IMR-90 (cell line): ENCODE data around the gene BET1L. TPM values are rescaled to one million over a fixed set of nuclear protein-coding genes. Genes with fewer than 3 reads are reported as not detected.
A peak's percentile ranks its signal among the peaks of the same experiment; 100 is the strongest.

Experiments
- ATAC-seq: fragments of 200-7000 bp; cut with Tn5 transposase; 2 replicates; pipeline ENCODE4 v1.9.1; 2020; ENCODE audit warnings: low read depth, mild to moderate bottlenecking, moderate library complexity
- BruUV-seq: library from RNA; stranded (reverse); fragments of 400-500 nt; replicated peaks from 2 replicates; lab custom pipeline; 2021; lab: Mats Ljungman, UMichigan
- CTCF ChIA-PET: fragments of 300-600 bp; formaldehyde crosslinking; extraction: SDS; loops from one replicate; lab custom pipeline; 2021; ENCODE audit warnings: antibody characterized with exemption; lab: Yijun Ruan, JAX
- POLR2A ChIA-PET: fragments of 300-600 bp; sonication (Branson Sonifier 250); formaldehyde crosslinking; loops from one replicate; lab custom pipeline; 2022; ENCODE audit warnings: antibody characterized with exemption; ENCODE audit not compliant: unreplicated experiment; lab: Charles Lee
- DNase-seq: peaks from one replicate; pipeline ENCODE4 v3.0.0; 2013
- H2AFZ ChIP-seq: replicated peaks from 2 replicates; pipeline ENCODE3; 2013; ENCODE audit warnings: low read length, mild to moderate bottlenecking; ENCODE audit not compliant: poor library complexity
- H2AK5ac ChIP-seq: 2 replicates; pipeline ENCODE4 v1.6.1; 2013; ENCODE audit warnings: low read depth, low read length, inconsistent platforms
- H2AK9ac ChIP-seq: replicated peaks from 2 replicates; pipeline ENCODE3; 2013; ENCODE audit warnings: mild to moderate bottlenecking, low read depth, low read length, moderate library complexity; ENCODE audit not compliant: poor library complexity
- H2BK120ac ChIP-seq: 2 replicates; pipeline ENCODE4 v1.6.1; 2013; ENCODE audit warnings: low read depth, low read length, inconsistent platforms
- H2BK15ac ChIP-seq: 3 replicates; pipeline ENCODE4 v1.6.1; 2013; ENCODE audit warnings: low read depth, low read length, inconsistent platforms
- H2BK20ac ChIP-seq: 2 replicates; pipeline ENCODE4 v1.6.1; 2013; ENCODE audit warnings: low read depth, mild to moderate bottlenecking, inconsistent platforms, low read length, moderate library complexity
- H2BK5ac ChIP-seq: 2 replicates; pipeline ENCODE4 v1.6.1; 2013; ENCODE audit warnings: mild to moderate bottlenecking, low read depth, low read length, inconsistent platforms; ENCODE audit not compliant: poor library complexity, severe bottlenecking
- H3K14ac ChIP-seq: replicated peaks from 2 replicates; pipeline ENCODE4 v1.6.1; 2013; ENCODE audit warnings: low read depth, low read length, inconsistent platforms
- H3K18ac ChIP-seq: 2 replicates; pipeline ENCODE4 v1.6.1; 2013; ENCODE audit warnings: low read depth, low read length, control low read depth
- H3K23ac ChIP-seq: 2 replicates; pipeline ENCODE4 v1.6.1; 2013; ENCODE audit warnings: low read depth, low read length, inconsistent platforms
- H3K27ac ChIP-seq: 2 replicates; pipeline ENCODE4 v1.5.1; 2013; ENCODE audit warnings: mild to moderate bottlenecking, control low read depth, low read length; ENCODE audit not compliant: insufficient read depth
- H3K27me3 ChIP-seq: 2 replicates; pipeline ENCODE4 v1.6.1; 2013; ENCODE audit warnings: low read length; ENCODE audit not compliant: control insufficient read depth, insufficient read depth
- H3K36me3 ChIP-seq: 2 replicates; pipeline ENCODE4 v1.6.1; 2013; ENCODE audit warnings: low read length, mixed read lengths; ENCODE audit not compliant: control insufficient read depth, insufficient read depth
- H3K4ac ChIP-seq: 2 replicates; pipeline ENCODE4 v1.6.1; 2013; ENCODE audit warnings: low read depth, low read length, inconsistent platforms
- H3K4me1 ChIP-seq: 2 replicates; pipeline ENCODE4 v1.6.1; 2013; ENCODE audit warnings: low read length, mixed read lengths; ENCODE audit not compliant: control insufficient read depth, insufficient read depth
- H3K4me2 ChIP-seq: 2 replicates; pipeline ENCODE4 v1.6.1; 2013; ENCODE audit warnings: low read depth, mild to moderate bottlenecking, control low read depth, low read length, moderate library complexity
- H3K4me3 ChIP-seq: 2 replicates; pipeline ENCODE4 v1.5.1; 2013; ENCODE audit warnings: low read depth, mild to moderate bottlenecking, control low read depth, low read length, moderate library complexity; ENCODE audit not compliant: insufficient read depth
- H3K56ac ChIP-seq: 2 replicates; pipeline ENCODE4 v1.6.1; 2013; ENCODE audit warnings: low read length, inconsistent platforms; ENCODE audit not compliant: insufficient read depth; ENCODE audit errors: extremely low read depth
- H3K79me1 ChIP-seq, 2 experiments: 2 replicates each; pipeline ENCODE4 v1.6.1; 2013; ENCODE audit warnings: low read length in 2 of 2, inconsistent platforms in 1 of 2, low read depth in 1 of 2
- H3K9ac ChIP-seq: 2 replicates; pipeline ENCODE4 v1.6.1; 2013; ENCODE audit warnings: low read depth, low read length, control low read depth
- H3K9me1 ChIP-seq: 2 replicates; pipeline ENCODE4 v1.6.1; 2013; ENCODE audit warnings: low read length, inconsistent platforms; ENCODE audit not compliant: insufficient read depth
- H3K9me3 ChIP-seq: 2 replicates; pipeline ENCODE4 v1.6.1; 2013; ENCODE audit warnings: low read length; ENCODE audit not compliant: control insufficient read depth, insufficient read depth
- H4K20me1 ChIP-seq: 2 replicates; pipeline ENCODE4 v1.6.1; 2013; ENCODE audit warnings: low read length, inconsistent platforms; ENCODE audit not compliant: insufficient read depth
- H4K5ac ChIP-seq: 2 replicates; pipeline ENCODE4 v1.6.1; 2013; ENCODE audit warnings: mild to moderate bottlenecking, low read depth, low read length, control low read depth
- H4K8ac ChIP-seq, 2 experiments: 2 replicates each; pipeline ENCODE4 v1.6.1; 2013; ENCODE audit warnings: low read depth in 2 of 2, low read length in 2 of 2, control low read depth in 1 of 2, inconsistent platforms in 1 of 2
- H4K91ac ChIP-seq: 2 replicates; pipeline ENCODE4 v1.6.1; 2013; ENCODE audit warnings: low read depth, low read length, inconsistent platforms; ENCODE audit not compliant: insufficient read depth
- BHLHE40 ChIP-seq: fragments of 150-350 bp; IDR thresholded peaks from 2 replicates; pipeline ENCODE4 v1.6.1; 2016; ENCODE audit warnings: mild to moderate bottlenecking, low read depth, low read length
- CEBPB ChIP-seq: IDR thresholded peaks from 2 replicates; pipeline ENCODE4 v1.6.1; 2012; ENCODE audit warnings: low read depth, low read length, improper control_type of control experiment
- CHD1 ChIP-seq: IDR thresholded peaks from 2 replicates; pipeline ENCODE4 v1.6.1; 2012; ENCODE audit warnings: low read depth, low read length, improper control_type of control experiment
- ELK1 ChIP-seq: fragments of 150-350 bp; IDR thresholded peaks from 2 replicates; pipeline ENCODE4 v1.6.1; 2016; ENCODE audit warnings: low read depth, mild to moderate bottlenecking, low read length, moderate library complexity, borderline replicate concordance
- FOS ChIP-seq: fragments of 150-350 bp; IDR thresholded peaks from 2 replicates; pipeline ENCODE4 v1.6.1; 2016; ENCODE audit warnings: low read depth, low read length
- MAFK ChIP-seq: IDR thresholded peaks from 2 replicates; pipeline ENCODE4 v1.6.1; 2012; ENCODE audit warnings: low read depth, low read length, improper control_type of control experiment
- MAZ ChIP-seq: IDR thresholded peaks from 2 replicates; pipeline ENCODE4 v1.6.1; 2012; ENCODE audit warnings: low read depth, mild to moderate bottlenecking, low read length, improper control_type of control experiment, moderate library complexity, borderline replicate concordance
- MXI1 ChIP-seq: IDR thresholded peaks from 2 replicates; pipeline ENCODE4 v1.6.1; 2012; ENCODE audit warnings: low read depth, mild to moderate bottlenecking, low read length, moderate library complexity, borderline replicate concordance
- NFE2L2 ChIP-seq: fragments of 150-350 bp; IDR thresholded peaks from 2 replicates; pipeline ENCODE4 v1.6.1; 2016; ENCODE audit warnings: low read depth, mild to moderate bottlenecking, low read length
- RAD21 ChIP-seq: IDR thresholded peaks from 2 replicates; pipeline ENCODE4 v1.6.1; 2012; ENCODE audit warnings: low read length, improper control_type of control experiment
- RCOR1 ChIP-seq: IDR thresholded peaks from 2 replicates; pipeline ENCODE4 v1.6.1; 2012; ENCODE audit warnings: mild to moderate bottlenecking, low read length, improper control_type of control experiment; ENCODE audit not compliant: insufficient replicate concordance
- SMC3 ChIP-seq: fragments of 150-350 bp; IDR thresholded peaks from 2 replicates; pipeline ENCODE4 v1.6.1; 2016; ENCODE audit warnings: low read depth, mild to moderate bottlenecking, antibody characterized with exemption, low read length, moderate library complexity
- USF2 ChIP-seq: fragments of 150-350 bp; IDR thresholded peaks from 2 replicates; pipeline ENCODE4 v1.6.1; 2017; ENCODE audit warnings: mild to moderate bottlenecking, antibody characterized with exemption, low read length, low read depth
- WGBS, 2 experiments: methylation state at CpG; one replicate each; pipeline versions ENCODE4 v1.1.5 to v1.1.7; 2013; ENCODE audit warnings: missing lambda C conversion rate in 2 of 2; ENCODE audit not compliant: insufficient read length in 1 of 2; ENCODE audit errors: extremely low coverage in 2 of 2; 5-methylcytosine and 5-hydroxymethylcytosine counted together
- dilution Hi-C: fragments of 300-500 bp; cut with HindIII; formaldehyde crosslinking; loops from one replicate; pipeline ENCODE4 v1.14.3; 2018; ENCODE audit warnings: low sequenced_read_pairs; ENCODE audit not compliant: unreplicated experiment
- in situ Hi-C: fragments of 300-500 bp; cut with MboI; formaldehyde crosslinking; loops from 3 replicates; pipeline ENCODE4 v1.14.3; 2019; ENCODE audit warnings: low sequenced_read_pairs, inconsistent platforms, mixed read lengths
- intact Hi-C: fragments of 100-400 bp; cut with micrococcal nuclease; formaldehyde crosslinking; loops from 2 replicates; pipeline ENCODE4 v1.10.0; 2022
- polyA plus RNA-seq, 3 experiments: library from polyadenylated mRNA; depleted of rRNA; stranded (reverse); fragments of >200 nt; gene quantifications; 2 replicates each; pipeline ENCODE4 v1.2.3, GENCODE V29; 2012; ENCODE audit warnings: low replicate concordance in 1 of 3
- total RNA-seq: library from RNA; depleted of rRNA; stranded (reverse); fragments of >200 nt; gene quantifications from 2 replicates; pipeline ENCODE4 v1.2.3, GENCODE V29; 2012
- TF ChIP-seq, protein P1 (sequence below): conservative IDR thresholded peaks from 2 replicates; pipeline ENCODE4 v1.5.1; 2012; ENCODE audit warnings: mild to moderate bottlenecking, low read depth, low read length, improper control_type of control experiment

Gene BET1L
- total and polyA plus RNA-seq, 2 of the 4 experiments (the other 2 are of a cell fraction) = 10.8 to 90.7 TPM

DNA sequence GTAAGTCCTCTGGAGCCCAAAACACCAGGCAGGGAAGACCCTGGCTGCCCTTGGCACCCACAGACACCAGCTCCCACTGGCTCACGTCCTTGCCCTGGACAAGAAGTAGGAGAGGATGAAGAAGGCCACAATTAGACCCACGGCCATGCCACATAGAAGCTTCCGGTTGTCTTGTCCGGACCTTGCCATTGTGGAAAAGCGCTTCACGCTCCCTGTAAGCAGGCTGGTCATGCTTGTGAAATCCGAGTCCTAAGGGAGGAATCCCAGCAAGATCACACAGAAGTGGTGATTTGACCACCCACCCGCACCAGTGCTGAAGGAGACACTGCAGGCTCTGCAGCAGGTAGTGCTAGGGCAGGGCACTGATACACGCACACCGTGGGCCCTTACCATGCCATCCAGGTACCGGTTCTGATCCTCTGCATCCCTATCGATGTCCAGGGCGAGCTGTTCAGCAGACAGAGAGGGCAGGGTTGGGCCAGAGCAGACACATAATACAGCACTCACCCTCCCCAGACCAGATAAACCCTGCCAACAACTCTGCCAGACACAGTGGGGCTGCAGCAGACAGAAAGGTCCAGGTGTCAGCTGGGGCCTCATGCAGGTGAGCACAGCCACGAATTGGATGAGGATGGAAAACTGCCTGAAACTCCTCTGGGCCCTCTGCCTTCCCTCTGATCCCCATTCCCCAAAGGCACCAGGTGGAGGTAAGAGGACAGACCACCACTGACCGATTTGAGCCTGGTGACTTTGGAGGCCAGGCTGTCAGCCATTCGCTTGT is 1.8 kb downstream of the BET1L start:
- H2BK120ac ChIP-seq = no peak overlapping the region
- 0 out of 2 replicates have a peak overlapping the region, but pooled peaks have one; percentile 23 for H3K23ac ChIP-seq
- no peak overlapping the region for H2BK20ac ChIP-seq
- WGBS, 2 experiments = 94% methylated on average over 8 of the region's 16 CpGs; no CpG with 5 or more reads in 1 of the 2 experiments
- peaks cover 51% of the 10 kb centered on the region for H3K36me3 ChIP-seq
- ATAC-seq (no peak), DNase-seq (no peak)
- no peak overlapping the region for H3K56ac ChIP-seq
- dilution Hi-C loops (no loop called here), in situ Hi-C loops (no loop called here), intact Hi-C loops (loop anchor here (2.0 to 5.0 kb wide), 4 partner anchors 102 to 312 kb away; partner anchors contain the start of gene IFITM2)
- peak overlapping the region; percentile 95 for H3K9ac ChIP-seq
- no peak overlapping the region for H4K8ac ChIP-seq
- H3K18ac ChIP-seq = no peak overlapping the region
- H2AK5ac ChIP-seq = no peak overlapping the region; the same call in 1 of the 2 replicates
- no peak overlapping the region for H3K4ac ChIP-seq
- peak overlapping the region; percentile 94 for H3K4me2 ChIP-seq
- no peak overlapping the region for H4K91ac ChIP-seq
- POLR2A ChIA-PET = no interaction called here
- H4K20me1 ChIP-seq = peaks cover 82% of the 10 kb centered on the region
- H4K5ac ChIP-seq = no peak overlapping the region
- no peak overlapping the region for H2BK5ac ChIP-seq
- TF ChIP-seq NFE2L2 (no peak), FOS (no peak), USF2 (no peak), RAD21 (no peak), ELK1 (no peak), CHD1 (no peak), MXI1 (no peak), MAFK (no peak), CEBPB (no peak), SMC3 (no peak), BHLHE40 (no peak), RCOR1 (no peak), MAZ (no peak)
- TF ChIP-seq, protein P1, sequence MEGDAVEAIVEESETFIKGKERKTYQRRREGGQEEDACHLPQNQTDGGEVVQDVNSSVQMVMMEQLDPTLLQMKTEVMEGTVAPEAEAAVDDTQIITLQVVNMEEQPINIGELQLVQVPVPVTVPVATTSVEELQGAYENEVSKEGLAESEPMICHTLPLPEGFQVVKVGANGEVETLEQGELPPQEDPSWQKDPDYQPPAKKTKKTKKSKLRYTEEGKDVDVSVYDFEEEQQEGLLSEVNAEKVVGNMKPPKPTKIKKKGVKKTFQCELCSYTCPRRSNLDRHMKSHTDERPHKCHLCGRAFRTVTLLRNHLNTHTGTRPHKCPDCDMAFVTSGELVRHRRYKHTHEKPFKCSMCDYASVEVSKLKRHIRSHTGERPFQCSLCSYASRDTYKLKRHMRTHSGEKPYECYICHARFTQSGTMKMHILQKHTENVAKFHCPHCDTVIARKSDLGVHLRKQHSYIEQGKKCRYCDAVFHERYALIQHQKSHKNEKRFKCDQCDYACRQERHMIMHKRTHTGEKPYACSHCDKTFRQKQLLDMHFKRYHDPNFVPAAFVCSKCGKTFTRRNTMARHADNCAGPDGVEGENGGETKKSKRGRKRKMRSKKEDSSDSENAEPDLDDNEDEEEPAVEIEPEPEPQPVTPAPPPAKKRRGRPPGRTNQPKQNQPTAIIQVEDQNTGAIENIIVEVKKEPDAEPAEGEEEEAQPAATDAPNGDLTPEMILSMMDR = no peak
- no peak overlapping the region for H2AFZ ChIP-seq
- peaks cover 34 to 86% of the 10 kb centered on the region in 2 experiments; a peak in 3 of 4 replicates for H3K79me1 ChIP-seq
- peak overlapping the region; percentile 25 for H2AK9ac ChIP-seq
- peaks cover 29% of the 10 kb centered on the region for H3K9me1 ChIP-seq
- CTCF ChIA-PET = no interaction called here
- no TSS peak for BruUV-seq
- 0 out of 2 replicates have a peak overlapping the region, but pooled peaks have one; percentile 70 for H3K4me3 ChIP-seq
- H3K27ac ChIP-seq = no peak overlapping the region
- H3K27me3 ChIP-seq = no peaks in the 10 kb centered on the region
- no peak overlapping the region for H2BK15ac ChIP-seq
- H3K9me3 ChIP-seq = no peaks in the 10 kb centered on the region
- no peak overlapping the region for H3K14ac ChIP-seq
- H3K4me1 ChIP-seq = peaks cover 18% of the 10 kb centered on the region
